ENCODE measurements around the gene SLC7A14. TPM values are rescaled to one million over a fixed set of nuclear protein-coding genes. Genes with fewer than 3 reads are reported as not detected.

The SLC7A14 gene
- total RNA-seq, 1 experiment from 2014 or later, result not detected

DNA sequence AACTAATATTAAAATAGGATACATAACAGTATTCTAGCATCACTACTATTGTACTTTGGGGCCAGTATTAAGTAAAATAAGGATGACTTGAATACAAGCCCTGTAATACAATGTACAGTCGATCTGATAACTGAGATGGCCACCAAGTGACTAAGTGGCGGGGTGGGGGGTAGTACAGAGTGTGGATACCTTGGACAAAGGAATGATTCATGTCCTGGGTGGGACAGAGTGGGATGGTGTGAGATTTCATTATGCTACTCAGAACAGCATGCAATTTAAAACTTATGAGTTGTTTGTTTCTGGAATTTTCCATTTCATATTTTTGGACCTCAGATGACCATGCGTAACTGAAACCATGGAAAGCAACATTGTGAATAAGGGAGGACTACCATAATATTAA is 46.0 kb downstream of the SLC7A14 start:
- no peaks in the 10 kb centered on the region for H3K4me1 Mint-ChIP-seq (ENCODE audit: insufficient read depth, unreplicated experiment)
- intact Hi-C loops (cut with micrococcal nuclease), result no loop called here
- no peaks in the 10 kb centered on the region for H3K9me3 Mint-ChIP-seq (ENCODE audit: unreplicated experiment)
- no peak overlapping the region for H3K27ac Mint-ChIP-seq (ENCODE audit: low read depth, unreplicated experiment)
- no peak for DNase-seq (ENCODE audit: unreplicated experiment)
- ChIA-PET POLR2A (no interaction called here), CTCF (interaction anchor here (0.7 to 1.2 kb wide), 2 partner anchors 123 to 269 kb away, joined by 4 to 7 read pairs; no protein-coding TSS in a partner anchor)
- no peak for TF ChIP-seq CTCF (IDR thresholded peaks at IDR 0.05; ENCODE audit: unreplicated experiment)
- BruUV-seq (replicated peaks), result no TSS peak
- no peak overlapping the region for H3K4me3 Mint-ChIP-seq (ENCODE audit: unreplicated experiment)
- no peaks in the 10 kb centered on the region for H3K27me3 Mint-ChIP-seq (ENCODE audit: insufficient read depth, unreplicated experiment)
- H3K36me3 Mint-ChIP-seq (ENCODE audit: insufficient read depth, unreplicated experiment), result no peaks in the 10 kb centered on the region

GRCh38 chr3:170536712-170537111 is 49.2 kb downstream of the SLC7A14 start:
- H3K36me3 Mint-ChIP-seq (ENCODE audit: insufficient read depth, unreplicated experiment), result no peaks in the 10 kb centered on the region

DNA sequence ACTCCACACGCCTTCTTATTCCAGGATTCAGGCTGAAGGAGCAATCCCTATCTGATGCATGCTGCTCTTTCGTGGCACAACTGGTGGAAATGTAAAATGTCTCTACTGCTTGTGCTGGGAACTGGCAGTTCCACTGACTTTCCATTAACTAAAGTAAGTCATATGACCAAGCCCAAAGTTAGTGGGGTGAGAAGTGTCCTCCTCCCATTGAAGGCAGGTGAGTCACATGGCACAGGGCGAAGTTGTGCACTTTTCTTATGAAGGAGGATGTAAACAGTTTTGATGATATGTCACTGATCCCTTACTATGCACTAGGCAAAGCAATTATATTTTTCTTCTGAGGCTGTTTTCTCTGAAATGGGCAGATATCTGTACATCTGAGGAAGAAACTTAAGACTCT is 51.6 kb downstream of the SLC7A14 start:
- ChIA-PET POLR2A (no interaction called here), CTCF (interaction anchor here (1.1 kb wide), 1 partner anchor 276 kb away, joined by 3 read pairs; no protein-coding TSS in a partner anchor)
- BruUV-seq (replicated peaks), result no TSS peak
- no peak overlapping the region for H3K4me3 Mint-ChIP-seq (ENCODE audit: unreplicated experiment)
- TF ChIP-seq CTCF (IDR thresholded peaks at IDR 0.05; ENCODE audit: unreplicated experiment), result no peak
- intact Hi-C loops (cut with micrococcal nuclease), result no loop called here
- H3K27me3 Mint-ChIP-seq (ENCODE audit: insufficient read depth, unreplicated experiment), result no peaks in the 10 kb centered on the region
- peaks cover 4% of the 10 kb centered on the region for H3K36me3 Mint-ChIP-seq (ENCODE audit: insufficient read depth, unreplicated experiment)
- no peak overlapping the region for H3K27ac Mint-ChIP-seq (ENCODE audit: low read depth, unreplicated experiment)
- no peaks in the 10 kb centered on the region for H3K4me1 Mint-ChIP-seq (ENCODE audit: insufficient read depth, unreplicated experiment)
- peak; percentile 5 for DNase-seq (ENCODE audit: unreplicated experiment)
- no peaks in the 10 kb centered on the region for H3K9me3 Mint-ChIP-seq (ENCODE audit: unreplicated experiment)

More at GRCh38 chr3:170536712-170537111, 49.2 kb downstream of the SLC7A14 start:
- intact Hi-C loops (cut with micrococcal nuclease), result no loop called here
- BruUV-seq (replicated peaks), result no TSS peak
- H3K4me3 Mint-ChIP-seq (ENCODE audit: unreplicated experiment), result no peak overlapping the region
- H3K27ac Mint-ChIP-seq (ENCODE audit: low read depth, unreplicated experiment), result no peak overlapping the region
- ChIA-PET CTCF (interaction anchor here (1.0 kb wide), 1 partner anchor 17 kb away, joined by 3 read pairs; no protein-coding TSS in a partner anchor), POLR2A (no interaction called here)
- H3K9me3 Mint-ChIP-seq (ENCODE audit: unreplicated experiment), result no peaks in the 10 kb centered on the region
- H3K4me1 Mint-ChIP-seq (ENCODE audit: insufficient read depth, unreplicated experiment), result no peaks in the 10 kb centered on the region
- no peak for DNase-seq (ENCODE audit: unreplicated experiment)
- no peaks in the 10 kb centered on the region for H3K27me3 Mint-ChIP-seq (ENCODE audit: insufficient read depth, unreplicated experiment)
- no peak for TF ChIP-seq CTCF (IDR thresholded peaks at IDR 0.05; ENCODE audit: unreplicated experiment)

- H3K27me3 Mint-ChIP-seq (ENCODE audit: insufficient read depth, unreplicated experiment), result no peaks in the 10 kb centered on the region
- no peaks in the 10 kb centered on the region for H3K9me3 Mint-ChIP-seq (ENCODE audit: unreplicated experiment)
- H3K4me3 Mint-ChIP-seq (ENCODE audit: unreplicated experiment), result no peak overlapping the region
- DNase-seq (ENCODE audit: unreplicated experiment), result peak; percentile 6
- no peaks in the 10 kb centered on the region for H3K4me1 Mint-ChIP-seq (ENCODE audit: insufficient read depth, unreplicated experiment)
- no TSS peak for BruUV-seq (replicated peaks)
- CTCF ChIA-PET, result interaction anchor here (0.5 to 1.4 kb wide), 5 partner anchors 30 to 1626 kb away, joined by 3 to 5 read pairs (median 3); no protein-coding TSS in a partner anchor
- no peak for TF ChIP-seq CTCF (IDR thresholded peaks at IDR 0.05; ENCODE audit: unreplicated experiment)
- intact Hi-C loops (cut with micrococcal nuclease), result no loop called here
- POLR2A ChIA-PET, result no interaction called here
- peaks cover 4% of the 10 kb centered on the region for H3K36me3 Mint-ChIP-seq (ENCODE audit: insufficient read depth, unreplicated experiment)
- H3K27ac Mint-ChIP-seq (ENCODE audit: low read depth, unreplicated experiment), result no peak overlapping the region
Measured at GRCh38 chr3:170532573-170532972, 53.3 kb downstream of the SLC7A14 start.
